COR-L47 (cell line): ENCODE measurements around the gene ZFR2.

ENCODE experiments used
- DNase-seq: peaks from one replicate; lab custom pipeline; 2025; lab: John Stamatoyannopoulos, UW

The ZFR2 gene

DNA sequence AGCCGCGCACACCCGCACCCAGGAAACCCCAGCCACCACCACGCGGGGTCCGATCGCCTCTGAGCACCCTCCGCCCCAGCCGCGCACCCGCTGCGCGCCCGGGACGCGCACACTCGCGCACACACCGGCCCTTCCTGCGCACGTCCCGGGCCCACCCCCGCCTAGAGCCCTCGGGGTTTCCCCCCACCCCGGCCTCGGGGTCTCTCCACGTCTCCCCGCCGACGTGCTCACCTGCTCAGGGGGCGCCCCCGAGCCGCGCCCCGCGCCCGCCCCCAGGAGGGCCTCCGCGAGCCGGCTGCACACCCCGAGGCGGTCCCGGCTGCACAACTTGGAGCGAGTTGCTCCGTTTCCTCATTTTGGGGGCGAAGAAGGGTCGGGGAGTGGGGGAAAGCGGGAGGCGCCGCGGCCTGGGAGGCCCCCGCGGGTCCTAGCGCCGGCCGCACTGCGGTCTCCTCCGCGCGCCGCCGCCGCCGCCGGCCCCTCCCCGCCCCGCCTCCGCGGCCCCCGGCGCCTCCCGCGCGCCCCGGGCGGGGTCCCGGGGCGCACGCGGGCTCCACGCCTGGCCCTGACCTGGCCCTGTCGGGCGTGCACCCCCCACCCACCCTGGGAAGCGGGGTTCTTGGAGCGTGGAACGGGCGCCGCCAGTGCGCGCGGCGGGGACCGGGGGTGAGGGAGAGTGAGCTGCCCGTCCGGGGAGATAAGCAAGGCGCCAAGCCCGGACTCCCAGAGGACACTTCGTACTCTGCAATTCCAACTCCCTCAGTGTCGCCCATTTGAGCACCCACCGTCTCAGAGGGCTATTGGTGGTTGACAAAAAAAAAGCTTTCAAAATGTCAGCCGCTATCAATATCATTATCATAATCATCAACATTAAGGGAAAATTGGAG is 82.7 kb downstream of the ZFR2 start, which contains the start of gene MATK:
TSS of gene MATK (minus strand) at position 444 of the 887 bp plus-strand sequence. CDS start 1,246 bp downstream, outside the sequence.
- DNase-seq: no peak

DNA sequence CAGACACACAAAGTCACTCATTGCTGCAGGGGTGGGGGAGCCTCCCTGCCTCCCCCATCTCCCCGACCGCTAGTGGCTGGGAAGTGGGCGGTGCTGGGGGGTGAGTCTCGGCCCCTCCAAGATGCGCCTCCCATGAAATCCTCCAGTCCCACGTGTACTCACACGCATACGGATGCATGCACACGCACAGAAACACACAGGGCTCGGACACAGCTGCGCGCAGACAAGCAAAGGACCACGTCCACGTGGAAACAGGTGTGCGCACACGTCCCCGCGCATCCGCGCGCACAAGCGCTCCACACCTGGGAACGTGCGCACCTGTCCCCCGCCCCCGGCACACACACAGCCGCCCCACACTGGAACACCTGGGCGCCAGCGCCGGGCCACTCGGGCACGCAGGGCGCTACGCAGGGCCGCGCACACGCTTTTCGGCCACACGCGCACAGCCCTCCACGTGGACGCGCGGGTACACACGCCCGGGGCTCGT is 83.3 kb downstream of the ZFR2 start:
- no peak for DNase-seq

DNA sequence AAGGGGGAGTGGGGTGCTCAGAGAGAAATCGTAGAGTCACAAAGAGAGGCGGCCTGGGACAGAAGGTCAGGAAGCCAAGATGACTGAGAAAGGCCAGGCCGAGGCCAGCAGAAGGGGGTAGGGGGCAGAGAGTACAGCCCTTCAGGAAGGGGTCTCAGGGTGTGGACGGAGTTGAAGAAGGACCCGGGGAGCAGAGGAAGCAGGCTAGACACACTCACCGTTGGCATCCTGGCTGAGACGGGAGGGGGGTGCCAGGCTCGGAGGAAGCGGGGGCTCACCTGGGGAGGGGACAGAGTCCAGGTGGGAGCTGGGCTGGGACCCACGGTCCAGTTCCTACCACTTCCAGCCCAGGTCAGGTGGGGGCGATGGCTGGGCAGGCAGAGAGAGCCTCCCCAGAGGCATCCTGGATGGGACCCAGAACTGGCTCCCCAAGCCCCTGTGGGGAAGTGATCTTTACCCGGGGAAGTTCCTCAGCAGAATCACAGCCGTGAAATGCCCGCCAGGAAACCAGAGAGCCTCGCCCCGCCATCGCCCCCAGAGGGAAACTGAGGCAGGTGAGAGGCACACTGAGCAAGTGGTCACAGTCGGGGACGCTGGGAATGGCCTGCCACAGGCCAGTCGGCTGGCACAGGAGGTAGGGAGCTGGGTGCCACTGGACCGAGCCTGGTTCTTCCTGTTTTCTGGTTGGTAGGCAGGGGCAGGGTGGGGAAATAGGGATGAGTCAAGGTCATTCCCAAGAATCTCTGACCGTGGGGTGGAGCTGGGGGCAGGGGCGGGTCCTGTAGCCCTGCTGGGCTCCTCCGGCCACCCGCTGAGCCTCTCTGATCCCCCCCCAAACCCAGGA is 84.0 kb downstream of the ZFR2 start:
- DNase-seq: no peak

DNA sequence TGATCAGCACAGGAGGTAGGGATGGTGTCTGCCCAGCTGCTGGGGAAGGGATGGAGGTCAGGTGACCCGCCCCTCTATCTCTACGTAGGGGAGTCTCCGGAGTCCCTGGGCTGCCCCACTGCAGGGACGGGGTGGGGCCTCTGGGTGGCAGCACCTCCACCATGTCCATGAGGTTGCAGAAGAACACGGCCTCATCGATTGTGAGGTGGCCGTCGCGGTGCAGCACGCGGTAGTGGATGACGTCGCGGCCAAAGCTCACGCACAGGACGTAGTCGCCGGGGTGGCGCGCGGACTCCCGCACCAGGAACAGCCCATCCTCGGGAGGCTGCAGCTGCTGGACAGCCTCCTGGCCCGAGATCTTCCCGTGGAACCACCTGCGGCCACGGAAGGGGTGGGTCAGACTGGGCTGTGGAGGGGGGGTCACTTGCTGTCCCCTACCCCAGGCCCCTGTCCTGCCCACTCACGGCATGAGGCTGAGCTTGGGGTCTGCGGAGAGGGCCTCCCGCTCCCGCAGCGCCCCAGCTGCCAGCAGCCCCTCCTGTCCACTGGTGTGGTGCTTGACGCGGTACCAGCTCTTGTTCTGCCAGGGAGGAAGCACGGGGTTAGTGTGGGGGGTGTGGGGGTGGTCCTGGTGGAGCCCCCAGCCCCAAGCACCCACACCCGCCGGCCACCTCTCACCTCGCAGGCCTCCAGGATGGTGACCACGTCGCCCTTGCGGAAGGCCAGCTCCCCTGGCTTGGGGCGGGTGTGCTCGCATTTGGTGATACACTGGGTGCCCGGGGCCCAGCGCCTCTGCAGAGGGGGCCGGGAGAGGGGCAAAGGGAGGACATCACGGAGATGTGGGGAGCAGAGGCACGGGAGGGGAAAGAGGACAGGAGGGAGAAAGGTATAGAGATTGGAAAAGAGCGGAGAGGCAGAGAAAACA is 84.9 kb downstream of the ZFR2 start:
- DNase-seq: no peak

DNA sequence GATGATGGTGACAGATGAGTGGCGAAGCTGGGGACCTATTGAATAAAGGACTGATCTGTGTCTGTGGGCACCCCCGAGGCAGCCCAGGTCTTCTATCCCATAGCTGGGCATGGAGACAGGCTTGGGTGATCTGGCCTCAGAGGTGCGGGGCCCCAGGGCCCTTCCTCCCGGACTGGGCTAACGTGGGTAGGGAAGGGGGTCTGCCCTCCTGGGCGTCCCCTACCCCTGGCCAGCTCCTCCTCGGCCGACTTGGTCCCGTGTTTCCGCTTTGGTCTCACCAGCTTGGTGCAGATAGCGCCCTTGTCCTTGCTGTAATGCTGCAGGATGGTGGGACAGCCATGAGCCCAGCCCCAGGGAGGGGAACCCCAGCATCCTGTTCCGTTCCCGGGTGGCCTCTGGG is 85.9 kb downstream of the ZFR2 start:
- DNase-seq: no peak

DNA sequence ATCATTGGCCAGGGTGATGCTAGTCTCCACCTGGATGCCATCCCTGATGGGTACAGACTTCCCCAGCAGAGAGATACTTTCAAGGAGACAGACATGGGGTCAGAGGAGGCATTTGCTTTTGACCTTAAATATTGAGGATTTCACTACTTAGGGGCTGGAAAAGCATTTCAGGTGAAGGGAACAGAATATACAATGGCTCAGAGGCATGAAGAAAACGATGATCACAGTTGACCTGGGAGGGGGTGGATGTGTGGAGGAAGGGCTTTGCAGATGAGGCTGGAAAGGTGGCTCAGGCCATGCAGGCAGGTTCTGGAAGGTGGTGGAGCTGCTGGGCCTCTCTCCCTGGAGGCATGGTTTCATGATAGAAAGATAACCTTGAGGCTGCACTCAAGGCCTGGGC is 86.5 kb downstream of the ZFR2 start:
- DNase-seq: no peak

DNA sequence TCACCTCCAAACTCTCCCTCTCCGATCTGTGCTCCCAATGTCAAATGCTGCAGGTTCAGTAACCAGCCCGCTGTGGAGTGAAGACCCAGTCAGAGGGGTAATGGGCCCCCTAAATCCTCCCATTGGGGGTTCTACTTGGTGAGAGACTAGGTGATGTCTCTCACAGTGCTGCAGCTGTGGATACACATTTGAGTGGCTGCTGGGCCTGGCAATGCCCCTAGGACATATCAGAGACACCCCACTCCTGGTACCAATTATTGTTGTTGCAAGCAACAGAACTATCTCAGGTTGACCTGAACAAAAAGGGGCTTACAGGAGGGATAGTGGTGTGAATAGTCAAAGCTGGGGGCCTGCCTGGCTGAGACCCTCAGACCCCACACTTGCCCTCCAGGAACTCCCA is 87.2 kb downstream of the ZFR2 start:
- DNase-seq: no peak

DNA sequence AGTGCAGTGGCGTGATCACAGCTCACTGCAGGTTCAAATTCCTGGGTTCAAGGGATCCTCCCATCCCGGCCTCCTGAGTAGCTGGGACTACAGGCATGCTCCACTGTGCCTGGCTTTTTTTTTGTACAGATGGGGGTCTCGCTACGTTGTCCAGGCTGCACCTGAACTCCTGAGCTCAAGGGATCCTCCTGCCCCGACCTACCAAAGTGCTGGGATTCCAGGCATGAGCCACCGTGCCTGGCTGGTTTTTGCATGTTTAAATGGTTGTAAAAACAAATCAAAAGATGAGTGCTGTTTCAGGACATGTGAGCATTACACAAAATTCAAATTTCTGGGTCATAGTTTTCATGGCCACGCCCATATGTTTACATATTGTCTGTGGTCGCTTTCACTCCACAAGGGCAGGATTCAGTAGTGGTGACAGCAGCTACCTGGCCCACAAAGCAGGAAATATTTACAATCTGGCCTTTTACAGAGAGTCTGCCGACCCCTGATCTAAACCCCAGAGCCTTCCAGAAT is 88.0 kb downstream of the ZFR2 start:
- DNase-seq: no peak

DNA sequence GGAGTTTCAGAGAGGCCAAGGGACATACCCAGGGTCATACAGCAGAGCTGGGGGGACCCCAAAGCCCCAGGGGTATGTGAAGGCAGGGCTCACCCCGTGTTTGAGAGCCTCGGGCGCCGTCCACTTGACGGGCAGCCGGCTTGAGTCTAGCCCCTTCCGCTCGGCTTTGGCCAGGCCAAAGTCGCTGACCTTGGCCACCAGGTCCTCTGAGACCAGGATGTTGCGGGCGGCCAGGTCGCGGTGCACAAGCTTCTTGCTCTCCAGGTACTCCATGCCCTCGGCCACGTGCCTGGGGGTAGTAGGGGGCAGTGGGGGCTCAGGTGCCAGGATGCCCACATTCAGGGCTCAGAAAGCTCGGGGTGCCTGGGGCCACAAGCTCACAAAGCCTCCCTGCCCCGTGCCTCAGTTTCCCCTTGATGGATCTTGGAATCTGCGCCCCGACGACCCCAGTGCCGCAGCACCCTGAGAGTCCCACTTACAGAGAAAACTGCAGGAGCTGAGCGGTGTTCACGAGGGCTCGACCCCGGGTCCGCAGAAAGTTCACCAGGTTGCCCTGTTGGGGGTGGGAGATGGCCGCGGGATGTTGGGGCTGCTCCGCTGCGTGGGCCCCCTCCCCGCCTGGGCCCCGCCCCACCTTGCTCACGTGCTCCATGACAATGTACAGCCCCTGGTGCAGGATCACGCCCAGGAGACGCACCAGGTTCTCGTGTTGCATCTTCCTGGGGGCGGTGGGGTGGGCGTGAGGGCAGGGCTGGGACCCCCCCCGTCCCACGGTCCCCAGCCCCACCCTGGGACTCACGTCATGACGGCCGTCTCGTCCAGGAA is 89.7 kb downstream of the ZFR2 start:
- DNase-seq: no peak

DNA sequence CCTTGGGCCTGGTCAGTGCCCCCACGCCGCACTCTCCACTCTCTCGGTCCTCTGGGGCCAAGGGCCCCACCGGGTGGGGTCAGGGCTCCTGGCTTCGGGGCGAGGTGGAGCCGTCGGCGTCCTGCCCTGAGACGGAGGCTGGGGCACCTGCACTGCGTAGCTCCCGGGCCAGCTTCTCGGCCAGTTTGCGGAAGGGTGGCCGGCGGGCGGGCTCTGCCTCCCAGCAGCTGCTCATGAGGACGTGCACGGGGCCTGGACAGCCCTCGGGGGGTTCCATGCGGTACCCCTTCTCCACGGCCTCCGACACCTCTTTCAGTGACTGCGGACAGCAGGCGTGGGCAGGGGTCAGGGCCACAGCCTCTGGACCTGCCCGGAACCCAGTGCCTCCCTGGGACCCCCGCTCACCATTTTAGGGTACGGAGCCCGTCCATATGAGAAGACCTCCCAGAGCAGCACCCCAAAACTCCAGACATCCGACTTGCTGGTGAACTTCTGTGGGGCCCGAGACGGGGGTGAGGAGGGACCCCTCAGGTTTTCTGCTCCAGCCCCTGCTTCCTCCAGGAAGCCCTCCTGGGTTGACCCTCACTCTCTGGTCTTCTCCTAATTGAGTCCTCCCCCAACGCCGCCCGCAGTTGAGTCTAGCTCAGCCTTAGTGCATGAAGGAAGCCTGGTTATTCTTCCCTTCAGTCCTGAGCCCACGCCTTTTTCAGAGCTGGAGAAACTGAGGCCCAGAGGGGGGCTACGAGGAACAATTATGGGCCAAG is 90.6 kb downstream of the ZFR2 start:
- no peak for DNase-seq

DNA sequence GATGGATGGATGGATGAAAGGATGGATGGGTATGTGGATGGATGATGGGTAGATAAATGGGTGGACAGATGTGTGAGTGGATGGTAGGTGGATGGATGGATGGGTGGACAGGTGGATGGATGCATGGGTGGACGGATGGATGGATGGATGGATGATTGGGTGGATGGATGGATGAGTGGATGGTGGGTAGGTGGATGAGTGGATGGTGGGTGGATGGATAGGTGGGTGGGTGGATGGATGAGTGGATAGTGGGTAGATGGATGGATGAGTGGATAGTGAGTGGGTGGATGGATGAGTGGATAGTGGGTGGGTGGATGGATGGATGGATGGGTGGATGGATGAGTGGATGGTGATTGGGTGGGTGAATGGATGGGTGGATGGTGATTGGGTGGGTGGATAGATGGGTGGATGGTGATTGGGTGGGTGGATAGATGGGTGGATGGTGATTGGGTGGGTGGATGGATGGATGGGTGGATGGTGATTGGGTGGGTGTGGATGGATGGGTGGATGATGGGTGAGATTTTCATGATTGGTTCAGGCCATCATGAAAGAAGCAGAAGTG is 92.3 kb downstream of the ZFR2 start:
- DNase-seq: no peak

DNA sequence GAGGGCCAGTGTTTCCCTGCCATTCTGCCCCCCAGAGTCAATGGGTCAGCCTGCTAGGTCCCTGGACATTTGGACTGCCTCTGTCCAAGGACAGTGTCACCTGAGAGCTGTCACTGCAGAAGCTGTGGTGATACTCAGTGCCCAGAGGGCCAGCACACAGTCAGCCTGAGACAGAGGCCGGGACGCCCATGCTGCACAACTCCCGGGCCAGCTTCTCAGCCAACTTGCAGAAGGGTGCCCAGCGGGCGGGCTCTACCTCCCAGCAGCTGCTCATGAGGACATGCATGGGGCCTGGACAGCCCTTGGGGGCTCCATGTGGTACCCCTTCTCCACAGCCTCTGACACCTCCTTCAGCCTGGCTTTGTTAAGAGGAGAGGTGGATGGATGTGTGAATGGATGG is 93.0 kb downstream of the ZFR2 start:
- no peak for DNase-seq

DNA sequence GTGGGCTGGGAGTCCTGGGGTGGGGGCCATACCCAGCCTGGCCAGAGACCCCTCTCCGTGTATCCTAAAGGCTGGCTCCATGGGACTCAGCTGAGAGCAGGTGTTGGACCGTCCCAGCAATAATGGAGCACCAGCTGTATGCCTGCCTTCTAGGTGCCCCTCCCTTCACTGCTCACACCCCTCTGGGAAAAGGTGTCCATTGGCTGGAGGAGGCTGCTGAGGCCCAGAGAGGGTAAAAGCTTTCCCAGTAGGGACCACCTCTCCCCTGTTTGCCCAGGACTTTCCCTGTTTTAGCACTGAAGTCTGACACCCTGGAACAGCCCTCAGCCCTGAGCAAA is 93.5 kb downstream of the ZFR2 start:
- DNase-seq: no peak

DNA sequence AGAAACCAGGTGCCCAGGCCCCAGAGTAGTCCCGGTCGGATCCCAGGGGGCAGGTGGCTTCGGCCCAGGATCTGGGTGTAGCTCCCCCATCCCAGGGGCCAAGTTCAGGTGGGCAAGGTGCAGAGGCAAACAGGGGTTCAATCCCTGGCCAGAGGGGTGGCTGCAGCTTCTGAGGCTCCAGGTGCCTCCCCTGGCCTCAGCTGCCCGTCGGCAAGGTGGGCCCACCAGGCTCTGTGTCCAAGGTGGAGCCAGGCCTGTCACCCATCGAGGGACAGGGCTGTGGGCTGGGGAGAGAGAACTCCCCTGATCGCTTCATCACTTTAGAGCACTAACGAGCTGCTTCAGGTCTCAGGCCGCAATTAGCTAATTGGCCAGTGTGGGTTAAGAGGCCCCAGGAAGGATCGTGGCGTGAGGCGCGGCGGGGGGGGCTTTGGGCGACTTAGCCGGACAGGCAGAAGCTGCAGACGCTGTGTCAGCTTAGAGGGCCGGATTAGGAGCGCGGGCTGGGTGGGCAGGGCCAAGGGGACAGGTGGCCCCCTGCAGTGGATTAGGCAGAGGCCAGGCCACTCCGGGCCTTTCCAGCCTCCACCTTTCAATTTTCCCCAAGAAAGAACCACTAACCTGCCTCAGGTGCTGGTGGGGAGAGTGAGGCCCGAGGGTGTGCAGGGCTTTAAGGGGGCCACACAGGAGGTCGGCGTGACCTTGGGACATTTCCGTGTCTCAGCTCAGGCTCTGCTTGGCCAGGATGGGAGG is 94.0 kb downstream of the ZFR2 start:
- no peak for DNase-seq

DNA sequence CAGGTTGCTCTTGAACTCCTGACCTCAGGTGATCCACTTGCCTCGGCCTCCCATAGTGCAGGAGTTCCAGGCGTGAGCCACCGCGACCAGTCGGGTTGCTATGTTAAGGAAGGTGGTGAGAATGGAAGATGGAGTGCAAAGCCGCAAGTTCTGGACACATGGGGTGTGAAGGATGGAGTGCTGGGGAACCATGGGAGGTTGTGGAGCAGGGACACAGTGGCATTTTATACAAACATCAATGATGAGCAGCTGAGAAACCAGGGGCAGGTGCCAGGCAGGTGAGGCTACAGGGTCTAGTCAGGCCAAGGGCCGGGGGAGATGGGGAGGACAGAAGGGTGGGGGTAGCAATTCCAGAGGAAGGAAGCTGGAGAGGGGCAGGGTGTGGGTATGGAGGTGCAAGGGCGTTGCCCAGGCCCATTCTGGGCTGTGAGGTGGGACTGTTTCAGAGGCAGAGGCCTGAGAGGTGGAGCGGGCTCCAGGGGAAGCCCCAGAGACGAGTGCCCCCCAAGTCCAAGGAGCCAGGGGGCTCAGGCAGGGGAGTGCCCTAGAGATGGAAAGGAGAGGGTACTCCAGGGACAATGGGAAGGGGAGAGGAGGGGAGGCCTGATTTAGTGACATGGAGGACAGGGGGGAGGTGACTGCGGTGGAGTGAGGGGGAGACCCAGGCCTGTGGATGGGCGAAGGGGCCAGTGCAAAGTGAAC is 94.9 kb downstream of the ZFR2 start:
- no peak for DNase-seq

DNA sequence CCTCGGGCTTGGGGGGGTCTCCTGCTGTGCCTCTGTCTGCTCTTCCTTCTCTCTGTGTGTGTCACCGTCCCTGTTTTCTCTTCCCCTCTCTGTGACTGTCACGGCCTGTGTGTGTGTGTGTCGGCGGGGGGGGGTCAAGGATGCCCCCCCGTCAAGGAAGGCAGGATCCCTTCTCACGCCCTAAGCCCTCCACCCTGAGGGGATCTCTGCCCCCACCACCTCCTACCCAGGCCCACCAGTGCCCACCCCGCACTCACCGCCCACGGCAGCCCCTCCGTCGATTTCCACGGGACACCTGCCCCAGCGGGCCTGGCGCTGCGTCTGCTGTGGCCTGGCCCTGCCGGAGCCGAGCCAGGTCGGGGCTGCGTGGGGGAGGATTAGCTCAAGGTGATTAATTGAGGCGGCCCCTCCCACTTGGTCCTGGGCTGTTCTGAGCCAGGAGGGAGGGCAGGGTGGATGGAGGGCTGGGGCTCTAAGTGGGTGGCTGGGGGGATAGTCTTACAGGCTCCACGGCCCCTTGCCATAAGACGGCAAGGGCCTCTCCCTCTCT is 96.9 kb downstream of the ZFR2 start, which contains the start of gene RAX2:
TSS of gene RAX2 (minus strand) at position 323 of the 550 bp plus-strand sequence. CDS start 486 bp downstream, outside the sequence.
- no peak for DNase-seq

DNA sequence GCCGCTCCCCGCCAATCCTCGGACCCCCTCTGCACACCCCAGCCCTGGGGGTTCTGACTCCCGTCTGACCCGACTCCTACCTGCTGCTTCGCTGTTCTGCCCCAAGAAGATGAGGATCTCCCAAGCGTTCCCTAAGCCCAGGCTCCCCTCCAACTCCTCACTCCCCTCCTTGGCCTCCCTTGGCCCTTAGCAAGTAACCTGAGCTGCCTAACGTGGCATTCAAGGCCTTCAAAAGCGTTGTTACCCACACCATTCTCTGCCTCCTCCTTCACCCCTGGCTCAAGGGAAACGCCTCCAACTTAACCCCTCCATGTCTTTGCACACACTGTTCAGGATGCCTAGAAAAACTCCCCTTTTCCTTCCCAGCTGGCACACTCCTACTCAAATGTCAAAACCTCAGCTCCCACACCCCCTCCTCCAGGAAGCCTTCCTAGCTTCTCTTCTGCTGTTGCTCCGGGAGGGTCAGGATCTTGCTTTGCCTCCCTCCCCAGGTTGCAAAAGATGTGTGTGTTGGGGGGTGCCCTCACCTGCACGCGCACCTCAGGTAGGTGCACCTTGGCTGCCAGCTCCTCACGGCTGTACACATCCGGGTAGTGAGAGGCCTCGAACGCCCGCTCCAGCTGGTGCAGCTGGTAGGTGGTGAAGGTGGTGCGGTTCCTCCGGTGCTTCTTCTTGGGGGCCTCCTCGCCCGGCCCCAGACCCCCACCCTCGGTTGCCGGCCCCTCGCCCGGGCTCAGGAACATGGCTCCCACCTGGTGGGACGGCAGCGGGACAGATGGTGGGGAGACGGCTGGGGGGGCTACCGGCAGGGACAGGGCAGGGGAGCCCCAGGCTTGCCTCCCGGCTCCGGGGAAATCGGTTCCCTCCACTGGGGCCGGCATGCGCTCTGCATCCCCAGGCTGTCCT is 97.6 kb downstream of the ZFR2 start:
- DNase-seq: no peak
